ENCODE data around the gene RPL38. TPM values are rescaled to one million over a fixed set of nuclear protein-coding genes. Genes with fewer than 3 reads are reported as not detected.

RPL38 gene
- total and polyA plus RNA-seq, 2 experiments from 2014 or later = 286 to 5,312 TPM

DNA sequence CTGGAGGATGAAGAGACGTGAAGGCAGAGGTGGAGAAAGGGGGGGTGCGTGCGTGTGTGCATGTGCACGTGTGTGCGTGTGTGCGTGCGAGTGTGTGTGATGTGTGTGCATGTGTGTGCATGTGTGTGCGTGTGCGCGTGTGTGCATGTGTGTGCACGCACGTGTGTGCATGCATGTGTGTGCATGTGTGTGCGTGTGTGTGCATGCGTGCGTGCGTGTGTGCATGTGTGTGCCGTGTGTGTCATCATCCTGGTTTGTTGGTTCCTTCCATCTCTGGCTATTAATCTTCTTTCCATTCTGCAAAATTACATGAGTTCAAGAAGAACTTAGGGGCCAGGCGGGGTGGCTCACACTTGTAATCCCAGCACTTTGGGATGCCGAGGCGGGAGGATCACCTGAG is 17.0 kb upstream of the RPL38 start:
- no peak overlapping the region for H3K27ac ChIP-seq (ENCODE audit: low read depth)
- H3K36me3 ChIP-seq (ENCODE audit: insufficient read depth) = no peaks in the 10 kb centered on the region
- Mint-ChIP-seq H3K9me3 (no peaks in the 10 kb centered on the region; the same call in 2 of the 3 replicates), H3K27ac (no peak overlapping the region), H3K4me1 (peaks cover 11% of the 10 kb centered on the region), H3K4me3 (no peak overlapping the region), H3K36me3 (ENCODE audit: low read depth) (no peaks in the 10 kb centered on the region), H3K27me3 (ENCODE audit: insufficient read depth, low read depth, poor library complexity) (peaks cover 4% of the 10 kb centered on the region)
- H3K79me2 ChIP-seq (replicated peaks; ENCODE audit: insufficient read depth) = no peaks in the 10 kb centered on the region
- no peaks in the 10 kb centered on the region for H3K9me2 ChIP-seq (ENCODE audit: insufficient read depth)
- 0 out of 2 replicates have a peak, but pooled peaks cover 4% of the 10 kb centered on the region for H3K4me1 ChIP-seq (ENCODE audit: insufficient read depth)
- ATAC-seq (no peak), DNase-seq (ENCODE audit: low spot score) (no peak)
- H4K20me1 ChIP-seq (replicated peaks; ENCODE audit: insufficient read depth) = no peaks in the 10 kb centered on the region
- H3K27me3 ChIP-seq (ENCODE audit: insufficient read depth) = no peaks in the 10 kb centered on the region
- no peak overlapping the region for H3K4me3 ChIP-seq
- H2AFZ ChIP-seq = no peak overlapping the region
- TF ChIP-seq EZH2 (IDR thresholded peaks at IDR 0.05; ENCODE audit: low read depth, unreplicated experiment) (no peak), JUNB (IDR thresholded peaks at IDR 0.05; ENCODE audit: unreplicated experiment) (no peak), ZNF114 (CRISPR knock-in tag; IDR thresholded peaks at IDR 0.05) (no peak), EZH2phosphoT487 (IDR thresholded peaks at IDR 0.05; ENCODE audit: unreplicated experiment) (no peak), POLR2AphosphoS5 (IDR thresholded peaks at IDR 0.05; ENCODE audit: low read depth) (no peak), ZNF331 (CRISPR knock-in tag; IDR thresholded peaks at IDR 0.05; ENCODE audit: low read depth) (no peak), NANOG (IDR thresholded peaks at IDR 0.05; ENCODE audit: borderline replicate concordance) (no peak)
- TF ChIP-seq, protein P1, sequence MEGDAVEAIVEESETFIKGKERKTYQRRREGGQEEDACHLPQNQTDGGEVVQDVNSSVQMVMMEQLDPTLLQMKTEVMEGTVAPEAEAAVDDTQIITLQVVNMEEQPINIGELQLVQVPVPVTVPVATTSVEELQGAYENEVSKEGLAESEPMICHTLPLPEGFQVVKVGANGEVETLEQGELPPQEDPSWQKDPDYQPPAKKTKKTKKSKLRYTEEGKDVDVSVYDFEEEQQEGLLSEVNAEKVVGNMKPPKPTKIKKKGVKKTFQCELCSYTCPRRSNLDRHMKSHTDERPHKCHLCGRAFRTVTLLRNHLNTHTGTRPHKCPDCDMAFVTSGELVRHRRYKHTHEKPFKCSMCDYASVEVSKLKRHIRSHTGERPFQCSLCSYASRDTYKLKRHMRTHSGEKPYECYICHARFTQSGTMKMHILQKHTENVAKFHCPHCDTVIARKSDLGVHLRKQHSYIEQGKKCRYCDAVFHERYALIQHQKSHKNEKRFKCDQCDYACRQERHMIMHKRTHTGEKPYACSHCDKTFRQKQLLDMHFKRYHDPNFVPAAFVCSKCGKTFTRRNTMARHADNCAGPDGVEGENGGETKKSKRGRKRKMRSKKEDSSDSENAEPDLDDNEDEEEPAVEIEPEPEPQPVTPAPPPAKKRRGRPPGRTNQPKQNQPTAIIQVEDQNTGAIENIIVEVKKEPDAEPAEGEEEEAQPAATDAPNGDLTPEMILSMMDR (conservative IDR thresholded peaks at IDR 0.05; ENCODE audit: low read depth in 2 of 2) = no peak
- TF ChIP-seq, protein P2, sequence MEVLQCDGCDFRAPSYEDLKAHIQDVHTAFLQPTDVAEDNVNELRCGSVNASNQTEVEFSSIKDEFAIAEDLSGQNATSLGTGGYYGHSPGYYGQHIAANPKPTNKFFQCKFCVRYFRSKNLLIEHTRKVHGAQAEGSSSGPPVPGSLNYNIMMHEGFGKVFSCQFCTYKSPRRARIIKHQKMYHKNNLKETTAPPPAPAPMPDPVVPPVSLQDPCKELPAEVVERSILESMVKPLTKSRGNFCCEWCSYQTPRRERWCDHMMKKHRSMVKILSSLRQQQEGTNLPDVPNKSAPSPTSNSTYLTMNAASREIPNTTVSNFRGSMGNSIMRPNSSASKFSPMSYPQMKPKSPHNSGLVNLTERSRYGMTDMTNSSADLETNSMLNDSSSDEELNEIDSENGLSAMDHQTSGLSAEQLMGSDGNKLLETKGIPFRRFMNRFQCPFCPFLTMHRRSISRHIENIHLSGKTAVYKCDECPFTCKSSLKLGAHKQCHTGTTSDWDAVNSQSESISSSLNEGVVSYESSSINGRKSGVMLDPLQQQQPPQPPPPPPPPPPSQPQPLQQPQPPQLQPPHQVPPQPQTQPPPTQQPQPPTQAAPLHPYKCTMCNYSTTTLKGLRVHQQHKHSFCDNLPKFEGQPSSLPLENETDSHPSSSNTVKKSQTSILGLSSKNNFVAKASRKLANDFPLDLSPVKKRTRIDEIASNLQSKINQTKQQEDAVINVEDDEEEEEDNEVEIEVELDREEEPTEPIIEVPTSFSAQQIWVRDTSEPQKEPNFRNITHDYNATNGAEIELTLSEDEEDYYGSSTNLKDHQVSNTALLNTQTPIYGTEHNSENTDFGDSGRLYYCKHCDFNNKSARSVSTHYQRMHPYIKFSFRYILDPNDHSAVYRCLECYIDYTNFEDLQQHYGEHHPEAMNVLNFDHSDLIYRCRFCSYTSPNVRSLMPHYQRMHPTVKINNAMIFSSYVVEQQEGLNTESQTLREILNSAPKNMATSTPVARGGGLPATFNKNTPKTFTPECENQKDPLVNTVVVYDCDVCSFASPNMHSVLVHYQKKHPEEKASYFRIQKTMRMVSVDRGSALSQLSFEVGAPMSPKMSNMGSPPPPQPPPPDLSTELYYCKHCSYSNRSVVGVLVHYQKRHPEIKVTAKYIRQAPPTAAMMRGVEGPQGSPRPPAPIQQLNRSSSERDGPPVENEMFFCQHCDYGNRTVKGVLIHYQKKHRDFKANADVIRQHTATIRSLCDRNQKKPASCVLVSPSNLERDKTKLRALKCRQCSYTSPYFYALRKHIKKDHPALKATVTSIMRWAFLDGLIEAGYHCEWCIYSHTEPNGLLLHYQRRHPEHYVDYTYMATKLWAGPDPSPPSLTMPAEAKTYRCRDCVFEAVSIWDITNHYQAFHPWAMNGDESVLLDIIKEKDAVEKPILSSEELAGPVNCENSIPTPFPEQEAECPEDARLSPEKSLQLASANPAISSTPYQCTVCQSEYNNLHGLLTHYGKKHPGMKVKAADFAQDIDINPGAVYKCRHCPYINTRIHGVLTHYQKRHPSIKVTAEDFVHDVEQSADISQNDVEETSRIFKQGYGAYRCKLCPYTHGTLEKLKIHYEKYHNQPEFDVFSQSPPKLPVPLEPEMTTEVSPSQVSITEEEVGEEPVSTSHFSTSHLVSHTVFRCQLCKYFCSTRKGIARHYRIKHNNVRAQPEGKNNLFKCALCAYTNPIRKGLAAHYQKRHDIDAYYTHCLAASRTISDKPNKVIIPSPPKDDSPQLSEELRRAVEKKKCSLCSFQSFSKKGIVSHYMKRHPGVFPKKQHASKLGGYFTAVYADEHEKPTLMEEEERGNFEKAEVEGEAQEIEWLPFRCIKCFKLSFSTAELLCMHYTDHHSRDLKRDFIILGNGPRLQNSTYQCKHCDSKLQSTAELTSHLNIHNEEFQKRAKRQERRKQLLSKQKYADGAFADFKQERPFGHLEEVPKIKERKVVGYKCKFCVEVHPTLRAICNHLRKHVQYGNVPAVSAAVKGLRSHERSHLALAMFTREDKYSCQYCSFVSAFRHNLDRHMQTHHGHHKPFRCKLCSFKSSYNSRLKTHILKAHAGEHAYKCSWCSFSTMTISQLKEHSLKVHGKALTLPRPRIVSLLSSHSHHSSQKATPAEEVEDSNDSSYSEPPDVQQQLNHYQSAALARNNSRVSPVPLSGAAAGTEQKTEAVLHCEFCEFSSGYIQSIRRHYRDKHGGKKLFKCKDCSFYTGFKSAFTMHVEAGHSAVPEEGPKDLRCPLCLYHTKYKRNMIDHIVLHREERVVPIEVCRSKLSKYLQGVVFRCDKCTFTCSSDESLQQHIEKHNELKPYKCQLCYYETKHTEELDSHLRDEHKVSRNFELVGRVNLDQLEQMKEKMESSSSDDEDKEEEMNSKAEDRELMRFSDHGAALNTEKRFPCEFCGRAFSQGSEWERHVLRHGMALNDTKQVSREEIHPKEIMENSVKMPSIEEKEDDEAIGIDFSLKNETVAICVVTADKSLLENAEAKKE (CRISPR knock-in tag; IDR thresholded peaks at IDR 0.05) = no peak
- no peak overlapping the region for H3K4me2 ChIP-seq
- no peaks in the 10 kb centered on the region for H3F3A ChIP-seq (replicated peaks; ENCODE audit: low read depth)

Data from GM23338 (cell line).